Activated CD4-positive, alpha-beta memory T cell treated with anti-CD3 and anti-CD28 coated beads for 36 hours (primary cell): ENCODE results near the gene SULT1C4. TPM values are rescaled to one million over a fixed set of nuclear protein-coding genes. Genes with fewer than 3 reads are reported as not detected.
"Not testable (repeated sequence)": the region's sequence is repeated elsewhere in the genome, so short reads cannot be mapped to it uniquely, and the experiment has no call there.

Experiments used
- CTCF ChIA-PET: fragments of 350-600 bp; sonication (Branson Sonifier 250); formaldehyde crosslinking; loops from one replicate; lab custom pipeline; 2021; ENCODE audit warnings: antibody characterized with exemption, inconsistent platforms; lab: Charles Lee
- POLR2A ChIA-PET: fragments of 350-600 bp; sonication (Branson Sonifier 250); formaldehyde crosslinking; loops from one replicate; lab custom pipeline; 2021; ENCODE audit warnings: antibody characterized with exemption; lab: Charles Lee
- DNase-seq: peaks from one replicate; pipeline ENCODE4 v3.0.0-alpha.2; 2020
- H3K27ac Mint-ChIP-seq: one replicate; pipeline ENCODE4 v1.8.0; 2021; ENCODE audit warnings: mixed read lengths
- H3K27me3 Mint-ChIP-seq: one replicate; pipeline ENCODE4 v1.8.0; 2021; ENCODE audit warnings: mixed read lengths
- H3K36me3 Mint-ChIP-seq: one replicate; pipeline ENCODE4 v1.8.0; 2021; ENCODE audit warnings: mixed read lengths
- H3K4me1 Mint-ChIP-seq: one replicate; pipeline ENCODE4 v1.8.0; 2021; ENCODE audit warnings: low read depth, mixed read lengths
- H3K4me3 Mint-ChIP-seq: one replicate; pipeline ENCODE4 v1.8.0; 2021; ENCODE audit warnings: mild to moderate bottlenecking, mixed read lengths
- H3K9me3 Mint-ChIP-seq: one replicate; pipeline ENCODE4 v1.8.0; 2021; ENCODE audit warnings: mixed read lengths
- intact Hi-C: fragments of 100-400 bp; cut with micrococcal nuclease; formaldehyde crosslinking; loops from one replicate; pipeline ENCODE4 v1.15.1; 2023
- total RNA-seq, 2 experiments: library from RNA; stranded (reverse); gene quantifications; one replicate each; pipeline ENCODE4 v1.2.3, GENCODE V29; 2021

The SULT1C4 gene
- total RNA-seq, 2 experiments from 2014 or later, result not detected

GRCh38 chr2:108423502-108424251 is 45.9 kb downstream of the SULT1C4 start:
- DNase-seq, result no peak
- H3K27ac Mint-ChIP-seq, result no peak overlapping the region
- ChIA-PET CTCF (no interaction called here), POLR2A (no interaction called here)
- H3K9me3 Mint-ChIP-seq, result no peaks in the 10 kb centered on the region
- no peaks in the 10 kb centered on the region for H3K4me1 Mint-ChIP-seq
- H3K4me3 Mint-ChIP-seq, result no peak overlapping the region
- no peaks in the 10 kb centered on the region for H3K36me3 Mint-ChIP-seq
- peaks cover 14% of the 10 kb centered on the region for H3K27me3 Mint-ChIP-seq
- intact Hi-C loops, result no loop called here

- intact Hi-C loops, result no loop called here
- Mint-ChIP-seq H3K36me3 (no peaks in the 10 kb centered on the region), H3K27ac (no peak overlapping the region), H3K27me3 (peaks cover 10% of the 10 kb centered on the region), H3K4me3 (no peak overlapping the region), H3K9me3 (no peaks in the 10 kb centered on the region), H3K4me1 (no peaks in the 10 kb centered on the region)
- no peak for DNase-seq
- ChIA-PET POLR2A (no interaction called here), CTCF (no interaction called here)
Measured at GRCh38 chr2:108428286-108429009, 50.7 kb downstream of the SULT1C4 start.

GRCh38 chr2:108435578-108435977 is 57.8 kb downstream of the SULT1C4 start:
- H3K27ac Mint-ChIP-seq, intact Hi-C loops, DNase-seq, H3K36me3 Mint-ChIP-seq, POLR2A ChIA-PET, H3K4me1 Mint-ChIP-seq, H3K27me3 Mint-ChIP-seq, H3K4me3 Mint-ChIP-seq, H3K9me3 Mint-ChIP-seq: not testable (repeated sequence)
- CTCF ChIA-PET, result interaction anchor here (0.7 kb wide), 1 partner anchor 14 kb away, joined by 3 read pairs; no protein-coding TSS in a partner anchor

- DNase-seq, result no peak
- no peaks in the 10 kb centered on the region for H3K4me1 Mint-ChIP-seq
- H3K36me3 Mint-ChIP-seq, result no peaks in the 10 kb centered on the region
- no peaks in the 10 kb centered on the region for H3K27me3 Mint-ChIP-seq
- no peaks in the 10 kb centered on the region for H3K9me3 Mint-ChIP-seq
- intact Hi-C loops, result no loop called here
- H3K4me3 Mint-ChIP-seq, result no peak overlapping the region
- H3K27ac Mint-ChIP-seq, result no peak overlapping the region
- CTCF ChIA-PET, result no interaction called here
- POLR2A ChIA-PET, result no interaction called here
Measured at GRCh38 chr2:108436976-108437375, 59.2 kb downstream of the SULT1C4 start.

Other genes starting within 250 kb of the SULT1C4 start
- gene SULT1C3, start 138.0 kb upstream of the SULT1C4 start, total RNA-seq, result not detected
- not detected for gene SULT1C2, start 89.1 kb upstream of the SULT1C4 start, total RNA-seq
- 10 to 100 TPM; 43.6 to 47.3 TPM for gene GCC2, start 71.3 kb downstream of the SULT1C4 start, total RNA-seq
- 100 to 1,000 TPM; 102 to 104 TPM for gene LIMS1, start 156.5 kb downstream of the SULT1C4 start, total RNA-seq